ENCODE measurements around the gene USP16.
"Not testable (repeated sequence)": the region's sequence is repeated elsewhere in the genome, so short reads cannot be mapped to it uniquely, and the experiment has no call there.

The USP16 gene

DNA sequence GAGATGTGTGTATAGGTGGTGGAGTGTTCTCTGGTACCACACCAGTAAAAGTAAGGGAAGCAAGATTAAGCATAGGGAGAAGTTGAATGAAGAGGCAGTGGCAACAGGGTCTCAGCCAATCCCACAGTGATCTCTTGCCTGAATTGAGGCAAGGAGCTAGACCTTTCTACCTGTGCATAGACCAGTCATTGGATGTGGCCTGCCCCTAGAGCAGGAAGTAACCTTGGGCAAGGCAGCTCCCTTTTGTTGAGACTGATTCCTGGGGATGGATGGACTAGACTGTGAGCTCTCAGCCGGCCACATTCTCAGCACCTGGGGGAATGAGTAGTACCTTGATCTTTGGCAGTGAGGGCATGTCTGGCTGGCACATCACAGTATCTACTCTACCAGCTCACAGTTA, 6.4 kb downstream of the USP16 start:
- no peak for DNase-seq (ENCODE audit: insufficient read length, low spot score)
- no peak for FAIRE-seq

- no peak for DNase-seq (ENCODE audit: insufficient read length, low spot score)
- no peak for FAIRE-seq
Measured at GRCh38 chr21:29033301-29033700, 8.8 kb downstream of the USP16 start.

DNA sequence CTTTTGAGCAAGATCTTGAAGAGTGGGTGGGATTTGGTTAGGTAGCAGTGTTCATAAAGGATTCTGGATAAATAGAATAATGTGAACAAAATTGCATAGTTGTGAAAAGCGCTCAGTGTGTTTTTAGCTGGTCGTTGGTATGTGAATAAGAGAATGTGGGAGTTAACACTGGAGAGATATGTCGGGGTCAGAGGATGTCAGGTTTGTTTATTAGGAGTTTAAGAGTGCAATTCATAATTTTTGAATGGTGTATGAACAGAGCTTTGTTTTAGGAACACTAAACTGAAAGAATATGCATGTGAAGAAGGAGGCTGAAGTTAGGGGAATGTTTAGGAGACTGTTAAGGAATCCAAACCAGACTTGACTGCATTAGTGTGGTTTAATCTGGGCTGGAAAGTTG, 9.4 kb downstream of the USP16 start:
- FAIRE-seq (no peak), DNase-seq (ENCODE audit: insufficient read length, low spot score) (no peak)

DNA sequence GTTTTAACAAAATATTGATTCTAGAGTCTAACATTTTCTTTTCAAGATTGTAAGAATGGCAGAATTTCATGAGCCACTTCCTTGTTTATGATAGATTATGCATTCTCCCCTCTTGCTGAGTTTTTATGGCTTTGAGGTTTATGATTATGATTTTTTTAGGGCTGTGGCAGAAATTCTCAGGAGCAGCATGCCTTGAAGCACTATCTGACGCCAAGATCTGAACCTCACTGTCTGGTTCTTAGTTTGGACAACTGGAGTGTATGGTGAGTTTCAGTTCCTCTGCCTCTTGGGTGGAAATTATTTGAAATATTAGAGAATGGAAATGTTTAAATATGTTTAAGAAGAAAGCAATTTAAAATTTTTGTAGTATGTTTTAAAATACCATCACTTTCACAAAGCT, 10.2 kb downstream of the USP16 start:
- FAIRE-seq (no peak), DNase-seq (ENCODE audit: insufficient read length, low spot score) (no peak)

DNA sequence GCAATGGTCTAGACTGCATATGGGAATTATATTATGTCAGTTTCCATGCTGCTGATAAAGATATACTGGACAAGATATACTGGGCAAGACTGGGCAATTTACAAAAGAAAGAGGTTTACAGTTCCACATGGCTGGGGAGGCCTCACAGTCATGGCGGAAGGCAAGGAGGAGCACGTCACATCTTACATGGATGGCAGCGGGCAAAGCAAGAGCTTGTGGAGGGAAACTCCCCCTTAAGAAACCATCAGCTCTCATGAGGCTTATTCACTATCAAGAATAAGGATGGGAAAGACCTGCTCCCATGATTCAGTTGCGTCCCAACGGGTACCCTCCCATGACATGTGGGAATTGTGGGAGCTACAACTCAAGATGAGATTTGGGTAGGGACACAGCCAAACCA, 27.8 kb downstream of the USP16 start:
- DNase-seq (ENCODE audit: insufficient read length, low spot score) (no peak), FAIRE-seq (no peak)

GRCh38 chr21:29053011-29053553, 28.6 kb downstream of the USP16 start:
- DNase-seq (ENCODE audit: insufficient read length, low spot score) (no peak), FAIRE-seq (no peak)

DNA sequence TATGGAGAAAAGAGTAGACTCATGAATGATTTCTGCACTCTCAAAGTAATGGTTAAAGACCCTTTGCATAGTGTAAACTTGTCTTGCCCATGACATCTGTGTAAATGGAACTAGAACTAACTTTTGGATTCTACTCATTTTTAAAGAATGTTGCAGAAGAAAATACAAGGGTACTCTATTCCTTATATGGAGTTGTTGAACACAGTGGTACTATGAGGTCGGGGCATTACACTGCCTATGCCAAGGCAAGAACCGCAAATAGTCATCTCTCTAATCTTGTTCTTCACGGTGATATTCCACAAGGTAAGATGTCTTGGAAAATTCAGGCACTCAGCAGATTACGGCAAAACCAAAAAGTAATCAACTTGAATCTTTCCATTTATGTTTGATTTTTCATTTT, 29.2 kb downstream of the USP16 start:
- no peak for FAIRE-seq
- DNase-seq (ENCODE audit: insufficient read length, low spot score), result no peak

DNA sequence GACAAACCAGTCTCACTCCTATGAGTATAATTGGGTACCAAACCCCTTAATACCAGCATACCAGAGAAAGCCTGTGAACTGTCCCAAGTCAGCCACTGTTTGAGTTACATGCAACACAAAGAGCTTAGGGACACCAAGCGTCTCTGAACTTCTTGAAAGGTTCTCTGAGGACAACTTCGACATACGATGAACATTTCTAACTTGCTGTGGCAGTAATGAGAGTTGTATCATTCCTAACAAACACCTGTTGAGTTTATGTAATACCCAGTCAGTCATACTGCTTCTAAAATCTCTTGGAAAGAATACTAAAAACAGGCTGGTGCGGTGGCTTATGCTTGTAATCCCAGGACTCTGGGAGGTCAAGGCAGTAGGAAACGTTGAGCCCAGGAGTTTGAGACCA, 30.6 kb downstream of the USP16 start:
- DNase-seq (ENCODE audit: insufficient read length, low spot score) (no peak), FAIRE-seq (no peak)

GRCh38 chr21:29056005-29056404, 31.5 kb downstream of the USP16 start:
- FAIRE-seq, result no peak
- DNase-seq (ENCODE audit: insufficient read length, low spot score), result no peak

GRCh38 chr21:29056538-29057050, 32.1 kb downstream of the USP16 start:
- DNase-seq (ENCODE audit: insufficient read length, low spot score), result no peak
- no peak for FAIRE-seq

DNA sequence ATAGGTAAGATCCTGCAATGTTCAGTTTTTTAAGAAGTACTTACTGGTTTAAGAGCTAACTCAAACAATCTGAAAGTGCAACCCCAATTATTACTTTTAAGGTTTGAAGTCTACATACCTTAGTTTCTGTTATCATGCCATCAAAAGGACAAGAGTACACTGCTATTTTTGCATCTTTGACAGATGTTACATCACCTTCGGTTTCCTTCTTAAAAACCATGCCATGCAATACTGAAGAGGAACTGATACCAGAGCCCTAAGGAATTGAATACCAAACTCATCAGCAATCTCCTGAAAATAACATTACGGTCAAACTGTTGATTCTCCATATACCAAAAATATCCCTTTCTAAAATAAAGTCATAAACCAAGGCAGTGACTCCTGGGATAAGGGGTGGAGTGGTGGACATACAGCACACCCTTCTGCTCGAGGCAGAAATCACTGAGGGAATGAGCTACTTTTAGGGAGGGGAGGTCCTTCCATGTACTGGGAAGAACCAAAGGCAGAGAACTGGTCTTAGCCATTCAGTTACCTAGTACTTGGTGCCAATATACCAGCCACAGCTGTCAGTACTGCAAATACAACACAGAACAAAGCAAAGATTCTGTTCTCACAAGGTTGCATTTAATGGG, 40.5 kb downstream of the USP16 start:
- no peak for DNase-seq (ENCODE audit: insufficient read length, low spot score)
- FAIRE-seq, result peak; percentile 98

DNA sequence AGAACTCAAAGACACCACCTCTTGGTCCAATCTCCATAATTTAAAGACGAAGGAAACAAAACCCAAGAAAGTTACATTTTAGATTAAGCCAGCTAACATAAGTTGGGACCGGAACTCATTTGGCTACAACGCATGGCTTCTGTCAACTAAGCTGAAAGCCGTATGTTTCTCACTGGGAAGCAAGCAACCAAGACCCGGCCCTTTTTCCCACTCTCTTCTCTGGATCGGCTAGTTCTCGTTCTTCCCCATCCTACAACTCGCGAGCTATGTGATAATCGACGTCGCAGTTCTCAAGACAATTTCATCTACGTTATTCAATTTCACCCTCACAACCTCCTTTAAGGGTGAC, 48.4 kb downstream of the USP16 start:
- DNase-seq (ENCODE audit: insufficient read length, low spot score), result no peak

GRCh38 chr21:29073222-29074006, 48.9 kb downstream of the USP16 start, which contains the start of gene CCT8:
Gene CCT8, minus strand, starts transcription at chr21:29073648. Its CDS starts 58 bp downstream, at chr21:29073590.
- DNase-seq (ENCODE audit: insufficient read length, low spot score) (peak; percentile 74), FAIRE-seq (peak; percentile 99)

More for the DNA sequence above, 48.4 kb downstream of the USP16 start:
- peak; percentile 40 for FAIRE-seq

GRCh38 chr21:29074007-29074376, 49.5 kb downstream of the USP16 start:
- no peak for FAIRE-seq
- DNase-seq (ENCODE audit: insufficient read length, low spot score), result no peak

GRCh38 chr21:29074783-29075182, 50.3 kb downstream of the USP16 start:
- FAIRE-seq (no peak), DNase-seq (ENCODE audit: insufficient read length, low spot score) (no peak)

DNA sequence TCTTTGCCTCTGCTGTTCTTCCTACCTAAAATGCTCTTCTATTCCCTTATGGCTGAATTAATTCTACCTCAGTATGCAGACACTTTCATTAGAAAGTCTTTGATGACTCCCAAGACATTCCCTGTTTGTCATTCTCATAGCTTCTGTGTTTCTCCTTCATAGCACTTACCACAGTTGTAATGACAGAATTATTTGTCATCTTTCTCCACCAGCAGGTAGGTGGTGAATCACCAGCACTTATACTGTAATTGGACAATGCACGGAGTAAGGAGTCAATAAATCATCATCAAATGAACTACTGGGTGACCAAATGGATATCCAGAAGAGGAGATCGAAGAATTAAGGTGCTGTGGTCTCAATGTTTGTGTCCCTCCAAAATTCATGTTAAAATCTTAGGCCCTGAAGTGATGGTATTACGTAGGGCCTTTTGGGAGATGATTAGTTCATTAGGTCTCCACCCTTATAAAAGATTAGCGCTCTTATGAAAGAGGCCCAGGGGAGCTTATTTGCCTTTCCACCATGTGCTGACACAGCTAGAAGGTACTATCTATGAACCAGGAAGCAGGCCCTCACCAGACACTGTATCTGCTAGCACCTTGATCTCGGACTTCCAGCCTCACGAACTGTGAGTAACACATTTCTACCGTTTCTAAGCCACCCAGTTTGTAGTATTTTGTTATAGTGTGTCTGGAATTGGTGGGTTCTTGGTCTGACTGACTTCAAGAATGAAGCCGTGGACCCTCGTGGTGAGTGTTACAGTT, 51.4 kb downstream of the USP16 start:
- DNase-seq (ENCODE audit: insufficient read length, low spot score), result no peak
- no peak for FAIRE-seq

GRCh38 chr21:29076731-29077640, 52.5 kb downstream of the USP16 start:
- peak; percentile 47 for FAIRE-seq
- not testable (repeated sequence) for DNase-seq (ENCODE audit: insufficient read length, low spot score)

DNA sequence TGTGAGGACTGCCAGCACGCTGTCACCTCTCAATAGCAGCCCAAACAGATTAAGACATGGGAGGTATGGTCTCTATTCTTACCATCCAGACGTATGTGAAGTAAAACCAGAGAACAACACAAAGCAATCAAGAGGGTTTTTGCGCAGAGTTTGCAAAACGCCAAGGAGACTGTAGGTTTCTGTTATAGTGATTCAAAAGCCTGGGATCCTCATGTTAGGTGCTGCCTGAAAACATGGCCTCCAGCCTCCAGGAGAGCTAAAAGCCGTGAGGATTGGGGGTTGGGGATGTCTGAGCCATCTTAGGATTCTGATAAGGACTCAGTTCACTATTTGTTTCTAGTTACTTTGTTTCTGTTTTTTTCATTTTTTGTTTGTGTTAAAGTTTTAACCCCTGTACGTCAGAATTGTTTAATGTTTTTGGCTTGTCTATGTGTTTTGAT, 53.2 kb downstream of the USP16 start:
- DNase-seq (ENCODE audit: insufficient read length, low spot score) (no peak), FAIRE-seq (peak; percentile 44)

GRCh38 chr21:29078869-29079767, 54.6 kb downstream of the USP16 start:
- no peak for DNase-seq (ENCODE audit: insufficient read length, low spot score)
- peak; percentile 83 for FAIRE-seq
